ENCODE data around the gene USP46. TPM values are rescaled to one million over a fixed set of nuclear protein-coding genes. Genes with fewer than 3 reads are reported as not detected.

The USP46 gene
- total RNA-seq, 3 donors from 2014 or later (not counting 1 experiment from before 2014, with no cell fraction given): 7.8 to 11.7 (median 10.3) TPM

DNA sequence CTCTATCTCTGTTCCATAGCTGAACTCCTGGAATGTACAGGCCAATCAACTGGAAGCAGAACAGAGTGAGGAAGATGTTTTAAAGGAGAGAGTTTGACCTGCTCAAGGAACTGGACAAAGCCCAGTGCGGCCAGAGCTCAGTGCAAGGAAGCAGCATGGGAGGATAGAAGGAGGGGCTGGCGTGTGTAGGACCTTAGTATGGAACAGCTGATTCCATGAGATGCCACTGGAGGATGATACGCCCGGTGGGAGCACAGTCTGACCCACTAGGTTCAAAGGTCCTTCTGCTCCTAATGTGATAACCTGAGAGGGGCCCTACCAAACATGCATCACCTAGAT is 81.5 kb downstream of the USP46 start:
- Histone ChIP-seq H3K27ac (ENCODE audit: low read length) (no peak overlapping the region), H3K36me3 (ENCODE audit: control insufficient read depth, insufficient read depth, low read length) (no peaks in the 10 kb centered on the region), H3K9me3 (ENCODE audit: control insufficient read depth, insufficient read depth, low read length) (no peaks in the 10 kb centered on the region), H3K27me3 (ENCODE audit: control insufficient read depth, insufficient read depth, low read length) (no peaks in the 10 kb centered on the region), H3K4me1 (ENCODE audit: control insufficient read depth, insufficient read depth, low read length) (no peaks in the 10 kb centered on the region), H3K4me3 (ENCODE audit: low read length) (no peak overlapping the region)
- no peak for DNase-seq
- no peaks in the 10 kb centered on the region for H3K4me1 Mint-ChIP-seq
- intact Hi-C loops (cut with micrococcal nuclease): no loop called here
- H3K9me3 Mint-ChIP-seq: no peaks in the 10 kb centered on the region
- TF ChIP-seq, protein P1, sequence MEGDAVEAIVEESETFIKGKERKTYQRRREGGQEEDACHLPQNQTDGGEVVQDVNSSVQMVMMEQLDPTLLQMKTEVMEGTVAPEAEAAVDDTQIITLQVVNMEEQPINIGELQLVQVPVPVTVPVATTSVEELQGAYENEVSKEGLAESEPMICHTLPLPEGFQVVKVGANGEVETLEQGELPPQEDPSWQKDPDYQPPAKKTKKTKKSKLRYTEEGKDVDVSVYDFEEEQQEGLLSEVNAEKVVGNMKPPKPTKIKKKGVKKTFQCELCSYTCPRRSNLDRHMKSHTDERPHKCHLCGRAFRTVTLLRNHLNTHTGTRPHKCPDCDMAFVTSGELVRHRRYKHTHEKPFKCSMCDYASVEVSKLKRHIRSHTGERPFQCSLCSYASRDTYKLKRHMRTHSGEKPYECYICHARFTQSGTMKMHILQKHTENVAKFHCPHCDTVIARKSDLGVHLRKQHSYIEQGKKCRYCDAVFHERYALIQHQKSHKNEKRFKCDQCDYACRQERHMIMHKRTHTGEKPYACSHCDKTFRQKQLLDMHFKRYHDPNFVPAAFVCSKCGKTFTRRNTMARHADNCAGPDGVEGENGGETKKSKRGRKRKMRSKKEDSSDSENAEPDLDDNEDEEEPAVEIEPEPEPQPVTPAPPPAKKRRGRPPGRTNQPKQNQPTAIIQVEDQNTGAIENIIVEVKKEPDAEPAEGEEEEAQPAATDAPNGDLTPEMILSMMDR (IDR thresholded peaks at IDR 0.05): no peak
- WGBS (ENCODE audit: insufficient coverage): 84% methylated on average over 4 of the region's 4 CpGs
- no peak for ATAC-seq
- peaks cover 8 to 13% of the 10 kb centered on the region in 2 donors for H3K27me3 Mint-ChIP-seq (ENCODE audit: low read depth in 2 of 2)
- no peak overlapping the region for H3K4me3 Mint-ChIP-seq
- no peaks in the 10 kb centered on the region for H3K36me3 Mint-ChIP-seq
- no peak overlapping the region for H3K27ac Mint-ChIP-seq

- no peaks in the 10 kb centered on the region for H3K4me1 ChIP-seq (ENCODE audit: control insufficient read depth, insufficient read depth, low read length)
- ATAC-seq (no peak), DNase-seq (no peak)
- no CpG with 5 or more reads among the region's 1 CpG for WGBS (ENCODE audit: insufficient coverage)
- no peaks in the 10 kb centered on the region for H3K27me3 ChIP-seq (ENCODE audit: control insufficient read depth, insufficient read depth, low read length)
- Mint-ChIP-seq H3K9me3 (no peaks in the 10 kb centered on the region), H3K27me3 (ENCODE audit: low read depth in 2 of 2) (peaks cover 8% of the 10 kb centered on the region in 2 donors), H3K36me3 (no peaks in the 10 kb centered on the region), H3K4me3 (no peak overlapping the region), H3K27ac (no peak overlapping the region), H3K4me1 (no peaks in the 10 kb centered on the region)
- TF ChIP-seq, protein P1 (IDR thresholded peaks at IDR 0.05): no peak
- H3K4me3 ChIP-seq (ENCODE audit: low read length): no peak overlapping the region
- H3K9me3 ChIP-seq (ENCODE audit: control insufficient read depth, insufficient read depth, low read length): no peaks in the 10 kb centered on the region
- H3K36me3 ChIP-seq (ENCODE audit: control insufficient read depth, insufficient read depth, low read length): no peaks in the 10 kb centered on the region
- H3K27ac ChIP-seq (ENCODE audit: low read length): no peak overlapping the region
- intact Hi-C loops (cut with micrococcal nuclease): no loop called here
Observed at GRCh38 chr4:52576961-52577623, 82.0 kb downstream of the USP46 start.

DNA sequence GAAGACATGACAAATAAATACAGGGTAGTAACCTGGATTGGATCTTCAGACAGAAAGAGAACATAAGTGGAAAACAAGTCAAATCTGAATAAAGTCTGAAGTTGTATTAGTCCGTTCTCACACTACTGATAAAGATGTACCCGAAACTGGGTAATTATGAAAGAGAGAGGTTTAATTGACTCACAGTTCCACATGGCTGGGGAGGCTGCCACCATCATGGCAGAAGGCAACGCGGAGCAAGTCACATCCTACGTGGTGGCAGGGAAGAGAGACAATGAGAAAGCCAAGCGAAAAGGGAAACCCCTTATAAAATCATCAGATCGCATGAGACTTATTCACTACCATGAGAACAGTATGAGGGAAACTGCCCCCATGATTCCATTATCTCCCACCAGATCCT is 82.8 kb downstream of the USP46 start:
- Mint-ChIP-seq H3K36me3 (no peaks in the 10 kb centered on the region), H3K27ac (no peak overlapping the region), H3K27me3 (ENCODE audit: low read depth in 2 of 2) (peaks cover 8 to 12% of the 10 kb centered on the region in 2 donors), H3K4me3 (no peak overlapping the region), H3K9me3 (no peaks in the 10 kb centered on the region), H3K4me1 (no peaks in the 10 kb centered on the region)
- H3K27ac ChIP-seq (ENCODE audit: low read length): no peak overlapping the region
- ATAC-seq (no peak), DNase-seq (no peak)
- intact Hi-C loops (cut with micrococcal nuclease): no loop called here
- WGBS (ENCODE audit: insufficient coverage): 90% methylated on average over 7 of the region's 7 CpGs
- H3K27me3 ChIP-seq (ENCODE audit: control insufficient read depth, insufficient read depth, low read length): no peaks in the 10 kb centered on the region
- TF ChIP-seq, protein P1 (IDR thresholded peaks at IDR 0.05): no peak
- H3K9me3 ChIP-seq (ENCODE audit: control insufficient read depth, insufficient read depth, low read length): no peaks in the 10 kb centered on the region
- no peaks in the 10 kb centered on the region for H3K36me3 ChIP-seq (ENCODE audit: control insufficient read depth, insufficient read depth, low read length)
- no peak overlapping the region for H3K4me3 ChIP-seq (ENCODE audit: low read length)
- no peaks in the 10 kb centered on the region for H3K4me1 ChIP-seq (ENCODE audit: control insufficient read depth, insufficient read depth, low read length)

DNA sequence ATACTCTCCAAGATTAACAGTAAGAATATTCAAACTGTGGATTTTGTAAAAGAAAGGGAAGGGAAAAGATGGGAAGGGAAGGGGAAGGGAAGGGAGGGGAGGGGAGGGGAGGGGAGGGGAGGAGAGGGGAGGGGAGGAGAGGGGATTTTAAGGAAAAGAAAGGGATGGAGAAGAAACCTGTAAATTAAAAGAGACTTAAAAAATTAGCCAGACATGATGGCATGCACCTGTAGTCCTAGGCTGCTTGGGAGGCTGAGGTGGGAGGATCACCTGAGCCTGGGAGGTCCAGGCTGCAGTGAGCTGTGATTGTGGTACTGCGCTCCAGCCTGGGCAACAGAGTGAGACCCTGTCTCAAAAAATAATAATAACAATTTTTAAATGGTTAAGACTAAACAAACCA is 83.7 kb downstream of the USP46 start:
- Mint-ChIP-seq H3K27ac (no peak overlapping the region), H3K4me3 (no peak overlapping the region), H3K9me3 (no peaks in the 10 kb centered on the region), H3K27me3 (ENCODE audit: low read depth in 2 of 2) (peaks cover 8 to 15% of the 10 kb centered on the region in 2 donors), H3K4me1 (no peaks in the 10 kb centered on the region), H3K36me3 (no peaks in the 10 kb centered on the region)
- H3K36me3 ChIP-seq (ENCODE audit: control insufficient read depth, insufficient read depth, low read length): no peaks in the 10 kb centered on the region
- no peak overlapping the region for H3K4me3 ChIP-seq (ENCODE audit: low read length)
- H3K27ac ChIP-seq (ENCODE audit: low read length): no peak overlapping the region
- no CpG with 5 or more reads among the region's 1 CpG for WGBS (ENCODE audit: insufficient coverage)
- intact Hi-C loops (cut with micrococcal nuclease): no loop called here
- DNase-seq: no peak
- no peaks in the 10 kb centered on the region for H3K4me1 ChIP-seq (ENCODE audit: control insufficient read depth, insufficient read depth, low read length)
- TF ChIP-seq, protein P1 (IDR thresholded peaks at IDR 0.05): no peak
- no peak for ATAC-seq
- no peaks in the 10 kb centered on the region for H3K9me3 ChIP-seq (ENCODE audit: control insufficient read depth, insufficient read depth, low read length)
- no peaks in the 10 kb centered on the region for H3K27me3 ChIP-seq (ENCODE audit: control insufficient read depth, insufficient read depth, low read length)

Measured in natural killer cell (primary cell).